ENCODE measurements around the gene ABTB1.

DNA sequence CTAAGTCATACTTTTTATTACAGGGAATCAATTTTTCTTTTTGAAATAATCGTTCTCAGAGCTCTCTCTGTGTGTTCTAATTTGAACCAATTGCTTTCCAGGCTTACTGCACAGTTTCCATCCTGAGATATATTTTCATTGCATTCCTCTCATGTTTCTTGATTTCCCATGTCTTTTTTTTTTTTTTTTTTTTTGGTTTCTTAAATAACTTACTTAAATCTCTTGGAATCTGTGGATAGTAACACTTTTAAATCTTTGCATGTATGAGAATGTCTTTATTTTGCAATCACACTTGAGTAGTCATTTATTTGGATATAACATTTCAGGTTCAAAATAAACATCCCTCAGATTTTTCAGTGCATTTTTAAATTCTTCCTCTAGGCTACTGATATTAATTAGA is 14.5 kb upstream of the ABTB1 start:
- TF ChIP-seq, protein P1, sequence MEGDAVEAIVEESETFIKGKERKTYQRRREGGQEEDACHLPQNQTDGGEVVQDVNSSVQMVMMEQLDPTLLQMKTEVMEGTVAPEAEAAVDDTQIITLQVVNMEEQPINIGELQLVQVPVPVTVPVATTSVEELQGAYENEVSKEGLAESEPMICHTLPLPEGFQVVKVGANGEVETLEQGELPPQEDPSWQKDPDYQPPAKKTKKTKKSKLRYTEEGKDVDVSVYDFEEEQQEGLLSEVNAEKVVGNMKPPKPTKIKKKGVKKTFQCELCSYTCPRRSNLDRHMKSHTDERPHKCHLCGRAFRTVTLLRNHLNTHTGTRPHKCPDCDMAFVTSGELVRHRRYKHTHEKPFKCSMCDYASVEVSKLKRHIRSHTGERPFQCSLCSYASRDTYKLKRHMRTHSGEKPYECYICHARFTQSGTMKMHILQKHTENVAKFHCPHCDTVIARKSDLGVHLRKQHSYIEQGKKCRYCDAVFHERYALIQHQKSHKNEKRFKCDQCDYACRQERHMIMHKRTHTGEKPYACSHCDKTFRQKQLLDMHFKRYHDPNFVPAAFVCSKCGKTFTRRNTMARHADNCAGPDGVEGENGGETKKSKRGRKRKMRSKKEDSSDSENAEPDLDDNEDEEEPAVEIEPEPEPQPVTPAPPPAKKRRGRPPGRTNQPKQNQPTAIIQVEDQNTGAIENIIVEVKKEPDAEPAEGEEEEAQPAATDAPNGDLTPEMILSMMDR (conservative IDR thresholded peaks at IDR 0.05; ENCODE audit: low read length) = no peak
- TF ChIP-seq EZH2phosphoT487 (IDR thresholded peaks at IDR 0.05; ENCODE audit: borderline replicate concordance) = no peak
